NCI-H460 (cell line): ENCODE measurements around the gene VAMP1. TPM values are rescaled to one million over a fixed set of nuclear protein-coding genes. Genes with fewer than 3 reads are reported as not detected.
"Not testable (repeated sequence)": the region's sequence is repeated elsewhere in the genome, so short reads cannot be mapped to it uniquely, and the experiment has no call there.

ENCODE experiments used
- DNase-seq: peaks from one replicate; pipeline ENCODE4 v3.0.0-alpha.2; 2016; ENCODE audit warnings: low read depth; ENCODE audit errors: extremely low read depth
- total RNA-seq: library from RNA; depleted of rRNA; stranded (reverse); fragments of >200 nt; shearing (Covaris generic); gene quantifications from 2 replicates; pipeline ENCODE4 v1.2.3, GENCODE V29; 2014

VAMP1 gene
- total RNA-seq, 1 experiment from 2014 or later, result 14.3 TPM

DNA sequence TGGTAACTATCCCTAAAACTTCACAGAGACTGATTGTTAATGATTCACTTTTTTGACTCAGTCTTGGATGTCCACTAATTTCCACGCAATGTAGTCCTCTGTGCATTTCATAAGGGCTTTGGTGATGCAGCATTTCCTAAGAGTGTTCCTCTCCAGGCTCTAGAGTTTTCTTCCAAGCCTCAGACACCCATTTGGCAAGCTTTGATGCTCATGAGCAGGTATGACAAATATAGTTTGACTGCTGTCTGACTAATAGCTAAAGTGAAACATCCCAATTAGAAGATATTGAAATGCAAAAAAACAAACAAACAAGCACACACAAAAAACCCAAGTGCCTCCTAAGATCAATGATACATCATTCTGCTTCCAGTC lies 1.5 kb upstream of the VAMP1 start:
- DNase-seq, result no peak

DNA sequence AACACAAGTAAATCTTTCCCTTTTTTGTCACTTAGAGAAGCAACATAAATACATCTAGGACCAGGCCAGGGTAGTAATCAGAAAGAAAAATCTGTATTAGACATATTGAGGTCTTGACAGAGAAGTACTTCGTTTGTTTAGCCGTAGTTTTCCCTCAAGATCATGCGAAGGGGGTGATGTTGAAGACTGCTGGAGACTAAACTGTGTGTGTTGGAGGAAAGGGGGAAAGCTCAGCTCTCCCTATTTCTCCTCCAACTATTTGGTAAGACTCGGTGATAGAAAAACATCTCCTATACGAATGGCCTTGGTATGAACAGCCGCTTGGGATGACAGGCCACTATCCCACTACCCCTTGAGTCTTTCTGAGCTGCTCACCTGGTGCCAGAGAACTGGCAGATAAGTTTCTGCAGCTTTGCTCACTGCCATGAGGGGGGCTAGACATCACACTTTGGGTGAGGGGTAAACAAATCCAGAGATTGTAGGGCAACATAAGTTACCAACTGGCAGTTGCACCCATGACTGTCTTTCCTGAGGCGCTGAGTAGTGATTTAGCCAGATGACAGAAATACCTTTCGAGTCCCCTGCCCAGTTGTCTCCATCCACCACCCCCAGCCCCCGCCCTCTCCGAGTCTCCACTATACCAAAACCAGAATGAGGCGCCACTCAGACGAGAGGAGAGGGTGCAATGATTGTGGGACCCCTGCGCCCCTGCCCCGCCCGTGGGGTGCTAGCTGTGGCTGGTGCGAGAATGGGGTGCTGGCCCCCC lies 685 bp downstream of the VAMP1 start:
- no peak for DNase-seq

DNA sequence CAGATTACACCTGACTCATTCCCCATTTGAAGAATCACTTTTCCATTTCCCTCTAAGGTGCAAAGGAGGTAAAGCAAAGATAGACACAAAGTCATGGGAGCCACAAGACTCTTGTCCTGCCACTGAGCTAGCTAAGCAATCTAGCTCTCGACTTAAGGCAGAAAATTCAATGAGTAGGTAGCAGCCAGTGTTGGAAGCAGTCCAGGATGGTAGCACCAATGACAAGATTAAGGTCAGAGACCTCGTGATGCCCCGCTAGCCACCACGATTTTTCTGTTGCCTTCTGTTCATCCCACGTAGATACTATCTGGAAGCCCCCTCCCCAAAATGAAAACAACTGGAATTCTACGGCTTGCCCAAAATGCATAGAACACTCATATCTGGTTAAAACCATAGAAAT lies 1.4 kb downstream of the VAMP1 start:
- no peak for DNase-seq

DNA sequence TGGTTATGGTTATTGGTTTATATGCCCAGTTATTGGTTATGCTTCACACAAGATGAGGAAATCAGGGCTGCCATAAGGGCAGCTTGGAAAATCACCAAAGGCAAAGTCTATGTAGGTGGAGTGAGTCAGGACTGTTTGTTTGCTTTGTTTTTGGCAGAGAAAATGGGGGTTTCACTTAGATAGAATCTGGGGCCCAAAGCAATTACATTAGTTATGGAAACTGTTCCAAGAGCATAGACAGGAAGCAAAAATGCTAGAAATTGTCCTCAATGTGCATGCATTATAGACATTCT lies 2.2 kb downstream of the VAMP1 start:
- no peak for DNase-seq

DNA sequence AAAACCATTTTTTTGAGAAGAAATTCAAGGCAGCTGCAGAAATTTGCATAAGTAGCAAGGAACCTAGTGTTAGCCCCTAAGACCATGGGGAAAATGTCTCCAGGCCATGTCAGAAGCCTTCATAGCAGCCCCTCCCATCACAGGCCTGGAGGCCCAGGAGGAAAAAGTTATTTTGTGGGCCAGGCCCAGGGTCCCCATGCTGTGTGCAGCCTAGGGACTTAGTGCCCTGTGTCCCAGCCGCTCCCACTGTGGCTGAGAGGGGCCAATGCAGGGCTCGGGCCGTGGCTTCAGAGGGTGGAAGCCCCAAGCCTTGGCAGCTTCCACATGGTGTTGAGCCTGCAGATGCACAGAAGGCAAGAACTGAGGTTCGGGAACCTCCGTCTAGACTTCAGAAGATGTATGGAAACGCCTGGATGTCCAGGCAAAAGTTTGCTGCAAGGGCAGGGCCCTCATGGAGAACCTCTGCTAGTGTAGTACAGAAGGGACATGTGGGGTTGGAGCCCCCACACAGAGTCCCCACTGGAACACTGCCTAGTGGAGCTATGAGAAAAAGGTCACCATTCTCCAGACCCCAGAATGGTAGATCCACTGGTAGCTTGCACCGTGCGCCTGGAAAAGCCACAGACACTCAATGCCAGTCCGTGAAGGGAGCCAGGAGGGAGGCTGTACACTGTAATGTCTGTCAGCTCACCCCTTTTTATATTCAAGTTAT lies 2.8 kb downstream of the VAMP1 start:
- not testable (repeated sequence) for DNase-seq

DNA sequence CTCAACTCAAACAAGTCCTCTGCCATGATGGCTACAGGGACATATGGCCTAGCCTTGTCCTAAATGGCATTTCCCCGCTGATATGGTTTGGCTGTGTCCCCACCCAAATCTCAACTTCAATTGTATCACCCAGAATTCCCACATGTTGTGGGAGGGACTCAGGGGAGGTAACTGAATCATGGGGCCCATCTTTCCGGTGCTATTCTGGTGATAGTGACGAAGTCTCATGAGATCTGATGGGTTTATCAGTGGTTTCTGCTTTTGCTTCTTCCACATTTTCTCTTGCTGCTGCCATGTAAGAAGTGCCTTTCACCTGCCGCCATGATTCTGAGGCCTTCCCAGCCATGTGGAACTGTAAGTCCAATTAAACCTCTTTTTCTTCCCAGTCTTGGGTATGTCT lies 3.7 kb downstream of the VAMP1 start:
- not testable (repeated sequence) for DNase-seq

DNA sequence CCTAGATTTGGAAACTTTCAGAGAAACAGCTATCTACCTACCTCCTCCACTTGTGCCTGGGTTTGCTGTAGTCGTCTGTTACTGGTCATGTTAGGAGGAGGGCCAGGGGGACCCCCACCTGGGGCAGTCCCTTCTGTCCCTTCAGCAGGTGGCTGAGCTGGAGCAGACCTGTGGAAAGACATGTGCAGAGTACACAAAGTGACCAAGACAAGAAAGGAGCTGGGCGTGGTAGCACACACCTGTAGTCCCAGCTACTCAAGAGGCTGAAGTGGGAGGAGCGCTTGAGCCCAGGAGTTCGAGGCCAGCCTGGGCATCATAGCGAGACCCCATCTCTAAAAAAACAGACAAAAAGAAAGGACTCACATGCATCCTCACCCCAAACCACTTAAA lies 4.3 kb downstream of the VAMP1 start:
- no peak for DNase-seq

DNA sequence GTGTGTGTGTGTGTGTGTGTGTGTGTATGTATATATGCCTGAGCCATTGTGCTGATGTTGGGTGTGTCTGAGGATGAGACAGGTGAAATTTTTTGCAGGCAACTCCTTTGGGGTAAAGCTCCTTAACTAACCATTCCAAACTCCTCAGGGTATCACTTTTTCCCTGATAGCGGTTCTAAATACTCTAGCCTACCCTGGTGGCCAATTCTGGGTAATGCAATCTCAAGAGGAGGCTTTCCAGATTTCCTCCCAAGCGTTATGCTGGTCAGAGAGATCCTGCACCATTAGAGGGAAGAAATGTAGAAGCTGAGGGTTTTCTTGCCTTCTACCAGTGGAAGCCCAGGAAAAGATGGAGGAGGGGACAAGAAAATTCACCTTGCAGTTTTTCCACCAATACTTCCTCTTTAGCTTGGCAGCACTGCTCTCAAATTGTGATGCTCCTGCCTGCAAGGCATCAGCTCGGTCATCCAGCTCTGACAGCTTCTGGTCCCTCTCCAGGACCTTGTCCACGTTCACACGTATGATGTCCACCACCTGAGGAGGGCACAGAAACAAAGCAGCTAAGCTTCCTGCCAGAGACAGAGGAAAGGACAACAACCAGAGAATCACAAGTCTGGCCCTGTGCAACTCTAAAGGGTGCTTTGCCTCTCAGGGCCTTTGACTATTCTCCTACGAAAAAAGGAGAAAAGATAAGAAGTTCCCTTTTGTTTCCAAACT lies 4.9 kb downstream of the VAMP1 start:
- peak; percentile 62 for DNase-seq

DNA sequence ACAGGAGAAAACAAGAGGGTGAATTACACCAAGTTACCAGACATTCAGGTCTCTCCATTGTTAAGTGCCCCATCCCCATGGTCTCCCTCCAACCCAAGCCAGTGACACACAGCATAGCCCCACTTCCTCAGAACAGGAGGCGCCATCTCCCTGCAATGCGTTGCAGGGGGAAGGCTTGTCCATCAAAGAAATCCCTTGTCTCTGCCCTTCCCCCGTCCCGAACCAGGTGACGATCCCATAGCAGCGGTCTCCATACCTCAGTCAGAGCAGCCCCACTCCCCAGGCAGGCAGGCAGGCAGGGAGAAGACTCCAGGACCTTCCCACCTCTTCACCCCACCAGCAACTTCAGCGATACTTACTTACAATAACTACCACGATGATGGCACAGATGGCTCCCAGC lies 5.9 kb downstream of the VAMP1 start:
- DNase-seq, result no peak

DNA sequence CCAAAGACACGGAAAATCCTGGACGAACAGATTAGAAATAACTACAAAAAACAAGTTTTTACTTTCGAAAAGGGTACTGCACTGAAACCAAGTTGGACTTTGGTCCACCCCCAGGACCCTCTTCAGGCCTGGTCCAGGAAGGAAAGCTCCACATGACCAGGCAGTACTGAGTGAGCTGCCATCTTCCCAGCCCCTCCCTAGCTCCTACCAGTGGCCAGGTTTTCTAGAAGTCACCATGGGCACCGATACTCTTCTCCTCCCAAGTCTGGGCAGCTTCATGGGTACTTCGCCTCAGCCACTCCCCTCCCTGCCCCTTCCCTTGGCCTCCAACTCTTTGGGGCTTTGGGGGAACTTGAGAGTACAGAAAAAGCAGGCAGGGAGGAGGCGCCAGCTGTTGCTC lies 6.6 kb downstream of the VAMP1 start:
- no peak for DNase-seq

DNA sequence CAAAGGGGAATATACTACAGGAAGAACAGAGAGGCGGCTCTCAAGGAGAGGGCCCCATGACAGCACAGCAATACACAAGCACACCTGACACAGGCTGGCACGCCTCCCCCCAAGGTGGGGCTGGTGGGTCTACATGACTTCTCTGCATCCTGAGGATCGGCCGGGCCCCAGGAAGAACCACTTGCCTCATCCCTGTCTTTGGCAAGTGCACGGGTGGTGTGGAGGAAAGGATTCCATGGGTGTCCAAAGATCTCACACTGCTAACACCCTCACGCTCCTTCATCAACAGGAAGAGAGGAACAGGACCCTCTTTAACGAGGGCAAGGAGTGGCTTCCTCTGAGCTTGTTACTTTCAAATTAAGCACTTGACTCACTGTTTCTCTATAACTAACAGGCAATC lies 7.3 kb downstream of the VAMP1 start:
- DNase-seq, result no peak

DNA sequence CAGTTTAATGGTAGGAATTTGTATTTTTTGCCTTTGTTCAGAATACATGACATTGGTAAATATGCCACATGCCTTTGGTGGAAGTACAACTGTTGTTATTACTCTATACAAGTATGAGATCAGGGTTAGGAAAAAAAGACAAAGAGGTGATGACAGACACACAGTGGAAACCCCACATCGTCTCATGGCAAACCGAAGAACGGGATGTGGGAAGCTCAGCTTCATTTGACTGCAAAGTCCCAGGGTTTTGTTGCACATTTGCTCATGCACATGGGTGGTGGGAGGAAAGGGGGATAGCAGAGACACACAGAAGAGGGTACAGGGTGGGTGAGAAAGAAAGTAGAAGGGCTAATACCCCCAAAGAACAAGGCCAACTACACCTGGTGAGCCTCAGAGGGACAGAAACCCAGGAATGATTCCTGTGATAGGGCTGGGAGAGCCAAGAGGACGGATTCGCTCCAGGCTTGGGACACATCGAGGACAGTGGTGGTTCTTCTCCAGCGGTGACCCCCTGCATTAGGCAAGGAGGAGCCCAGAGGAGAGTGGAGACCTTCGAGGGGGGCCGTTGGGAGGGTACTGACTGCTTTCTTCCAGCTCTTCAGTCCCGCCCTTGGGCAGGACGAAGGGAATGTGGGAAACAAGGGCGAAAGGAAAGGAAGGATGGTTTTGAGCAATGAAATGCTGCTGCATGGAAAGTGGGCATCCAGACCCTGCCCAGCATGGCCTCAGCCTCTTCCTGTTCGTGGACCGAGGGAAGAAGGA lies 8.1 kb downstream of the VAMP1 start:
- DNase-seq, result no peak

DNA sequence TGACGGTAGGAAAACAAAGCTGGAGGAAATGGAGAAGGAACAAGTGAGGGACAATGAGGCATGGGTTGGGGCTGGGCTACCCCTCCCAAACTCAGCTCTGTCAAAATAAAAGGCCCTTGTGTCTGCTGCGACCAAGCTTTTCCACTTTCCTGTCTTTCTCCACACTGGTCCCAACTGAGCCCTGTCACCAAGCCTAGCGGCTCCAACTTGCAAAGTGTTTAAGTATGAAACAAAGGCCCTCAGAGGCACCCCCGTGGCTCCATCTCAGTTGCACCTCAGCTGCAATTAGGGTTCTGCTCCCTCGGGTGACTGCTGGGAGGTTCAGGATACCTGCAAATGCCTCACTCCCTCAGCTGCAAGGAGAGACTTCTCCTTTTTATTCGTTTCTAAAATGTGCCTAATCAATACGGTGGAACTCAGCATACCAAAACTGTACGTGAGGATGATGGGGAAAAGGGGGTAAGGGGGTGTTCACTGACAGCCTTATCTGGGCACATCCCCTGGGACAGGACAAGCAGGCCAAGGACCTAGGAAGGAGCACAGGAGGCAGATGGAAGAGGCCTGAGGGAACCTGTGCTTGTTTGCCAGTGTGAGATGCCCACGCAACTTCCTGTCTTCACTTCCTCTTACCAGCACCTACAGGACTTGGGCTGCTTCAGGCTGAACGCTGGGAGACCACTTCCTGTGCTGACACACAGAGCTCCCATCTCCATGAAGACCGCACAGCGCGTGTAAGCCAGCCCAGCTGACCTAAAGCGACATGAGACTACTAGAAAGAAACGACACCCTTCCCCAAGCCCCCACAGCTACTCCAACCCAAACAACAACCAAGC lies 8.9 kb downstream of the VAMP1 start:
- DNase-seq, result no peak

DNA sequence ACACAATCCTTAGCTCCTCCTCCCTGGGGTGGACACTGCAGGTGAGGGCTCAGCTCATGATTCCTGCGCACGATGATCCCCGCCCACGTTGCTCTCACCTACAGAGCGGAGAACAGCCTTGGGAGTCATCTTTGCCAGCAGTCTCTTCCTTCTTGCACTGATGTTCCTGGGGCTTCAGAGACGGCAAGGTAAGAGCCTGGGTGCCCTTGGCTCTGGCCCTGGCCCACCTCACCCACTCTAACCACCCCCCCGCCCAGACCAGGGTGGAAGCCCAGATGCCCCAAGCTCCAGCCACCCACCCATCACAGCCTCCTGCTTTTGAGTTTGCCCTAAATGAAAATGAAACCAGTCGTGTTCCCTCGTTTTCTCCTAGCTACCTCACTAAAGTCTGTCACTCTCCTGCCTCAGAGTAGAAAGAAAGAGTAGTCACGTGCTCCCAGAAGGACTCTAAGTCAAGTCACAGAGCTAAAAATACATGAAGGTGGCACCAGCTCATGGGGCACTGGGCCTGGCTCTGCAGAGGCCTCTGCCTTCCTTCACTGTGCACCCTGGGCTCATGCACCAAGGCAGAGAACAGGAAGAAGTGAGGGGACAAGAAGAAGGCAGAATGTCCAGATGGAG lies 9.6 kb downstream of the VAMP1 start:
- no peak for DNase-seq

DNA sequence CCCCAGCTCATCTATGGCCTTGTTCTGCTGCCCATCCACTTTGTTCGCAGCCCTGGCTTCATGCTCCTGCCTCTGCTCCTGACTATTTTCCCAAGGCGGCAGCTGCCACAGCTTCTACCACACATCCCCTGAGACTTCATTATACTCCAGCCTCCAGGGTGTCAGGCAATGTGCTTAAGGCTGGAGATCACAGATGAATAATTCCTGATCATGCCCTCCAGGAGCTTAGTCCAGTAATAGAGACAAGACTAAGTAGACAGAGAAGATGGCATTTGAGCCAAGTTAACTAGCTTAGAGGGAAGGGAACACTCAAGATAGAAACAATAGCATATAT lies 11.5 kb downstream of the VAMP1 start:
- no peak for DNase-seq

DNA sequence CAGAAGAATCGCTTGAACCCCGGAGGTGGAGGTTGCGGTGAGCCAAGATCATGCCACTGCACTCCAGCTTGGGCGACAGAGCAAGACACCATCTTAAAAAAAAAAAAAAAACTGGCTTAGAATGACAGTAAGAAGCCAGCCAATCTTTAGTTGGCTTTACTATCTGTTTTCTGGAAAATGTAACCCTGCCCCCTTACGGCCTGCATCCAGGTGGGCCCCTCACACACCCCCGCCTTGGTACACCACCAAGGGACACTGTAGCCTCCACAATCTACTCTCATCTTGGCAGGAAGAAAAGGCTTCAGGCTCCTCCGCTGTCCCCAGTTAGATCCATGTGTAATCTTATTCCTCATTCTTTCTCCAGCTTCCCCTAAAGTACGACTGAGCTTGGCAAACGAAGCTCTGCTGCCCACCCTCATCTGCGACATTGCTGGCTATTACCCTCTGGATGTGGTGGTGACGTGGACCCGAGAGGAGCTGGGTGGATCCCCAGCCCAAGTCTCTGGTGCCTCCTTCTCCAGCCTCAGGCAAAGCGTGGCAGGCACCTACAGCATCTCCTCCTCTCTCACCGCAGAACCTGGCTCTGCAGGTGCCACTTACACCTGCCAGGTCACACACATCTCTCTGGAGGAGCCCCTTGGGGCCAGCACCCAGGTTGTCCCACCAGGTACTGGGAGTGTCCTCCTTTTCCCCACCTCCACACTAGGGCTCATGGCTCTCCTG lies 12.0 kb downstream of the VAMP1 start:
- DNase-seq, result no peak

DNA sequence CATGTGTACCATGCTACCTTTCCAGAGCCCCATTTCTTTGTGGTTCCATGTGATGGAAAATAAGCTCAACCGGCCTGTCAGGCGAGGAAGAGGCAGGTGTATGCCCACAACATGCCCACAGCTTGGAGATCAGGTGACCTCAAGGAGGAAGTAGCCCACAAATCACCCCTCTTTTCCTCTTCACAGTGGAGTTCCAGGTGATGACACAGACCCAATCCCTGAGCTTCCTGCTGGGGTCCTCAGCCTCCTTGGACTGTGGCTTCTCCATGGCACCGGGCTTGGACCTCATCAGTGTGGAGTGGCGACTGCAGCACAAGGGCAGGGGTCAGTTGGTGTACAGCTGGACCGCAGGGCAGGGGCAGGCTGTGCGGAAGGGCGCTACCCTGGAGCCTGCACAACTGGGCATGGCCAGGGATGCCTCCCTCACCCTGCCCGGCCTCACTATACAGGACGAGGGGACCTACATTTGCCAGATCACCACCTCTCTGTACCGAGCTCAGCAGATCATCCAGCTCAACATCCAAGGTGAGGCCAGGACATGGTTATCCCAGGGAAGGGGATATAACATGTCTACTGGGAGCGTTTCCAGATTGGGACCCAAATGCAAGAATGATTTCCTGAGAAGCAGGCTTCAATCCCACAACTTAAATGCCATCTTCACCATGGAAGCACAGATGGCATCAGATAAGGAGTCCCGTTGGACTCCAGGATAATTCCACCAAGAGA lies 13.1 kb downstream of the VAMP1 start:
- DNase-seq, result no peak

DNA sequence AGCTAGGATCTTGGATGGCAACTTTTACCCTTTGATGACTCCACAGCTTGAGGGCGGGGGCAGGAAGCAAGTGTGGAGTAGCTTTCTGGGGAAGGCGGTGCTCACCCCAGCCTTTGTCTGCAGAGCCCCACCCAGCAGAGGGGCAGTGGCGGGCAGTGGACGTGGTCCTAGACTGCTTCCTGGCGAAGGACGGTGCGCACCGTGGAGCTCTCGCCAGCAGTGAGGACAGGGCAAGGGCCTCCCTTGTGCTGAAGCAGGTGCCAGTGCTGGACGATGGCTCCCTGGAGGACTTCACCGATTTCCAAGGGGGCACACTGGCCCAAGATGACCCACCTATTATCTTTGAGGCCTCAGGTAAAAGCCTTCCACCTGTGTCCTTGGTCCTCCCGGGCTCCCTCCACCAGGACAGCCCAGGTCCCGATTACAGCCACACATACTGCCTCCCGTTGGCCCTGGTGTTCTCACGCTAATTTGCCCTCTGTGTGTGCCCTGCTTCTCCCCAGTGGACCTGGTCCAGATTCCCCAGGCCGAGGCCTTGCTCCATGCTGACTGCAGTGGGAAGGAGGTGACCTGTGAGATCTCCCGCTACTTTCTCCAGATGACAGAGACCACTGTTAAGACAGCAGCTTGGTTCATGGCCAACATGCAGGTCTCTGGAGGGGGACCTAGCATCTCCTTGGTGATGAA lies 17.4 kb downstream of the VAMP1 start:
- no peak for DNase-seq
